Colonic mucosa (tissue), 4 donors: ENCODE data around the gene CLDN6. TPM values are rescaled to one million over a fixed set of nuclear protein-coding genes. Genes with fewer than 3 reads are reported as not detected.

Experiments used
- DNase-seq: peaks from one replicate; pipeline ENCODE4 v3.0.0-alpha.2; 2020
- H3K27ac ChIP-seq: fragments of 200-600 bp; one replicate; pipeline ENCODE4 v1.8.0; 2021
- H3K27me3 ChIP-seq: fragments of 200-600 bp; one replicate; pipeline ENCODE4 v1.8.0; 2021
- H3K36me3 ChIP-seq: fragments of 200-600 bp; one replicate; pipeline ENCODE4 v1.8.0; 2021
- H3K4me1 ChIP-seq: fragments of 200-600 bp; one replicate; pipeline ENCODE4 v1.8.0; 2021; ENCODE audit warnings: mild to moderate bottlenecking
- H3K4me3 ChIP-seq: fragments of 200-600 bp; one replicate; pipeline ENCODE4 v1.8.0; 2021
- H3K9ac ChIP-seq, 2 donors: one replicate each; pipeline ENCODE4 v1.7.0; 2013; ENCODE audit warnings: control low read depth in 2 of 2, low read depth in 2 of 2, low read length in 2 of 2
- H3K9me3 ChIP-seq: fragments of 200-600 bp; one replicate; pipeline ENCODE4 v1.8.0; 2021
- CTCF ChIP-seq: fragments of 200-600 bp; IDR thresholded peaks from one replicate; pipeline ENCODE4 v1.8.0; 2022; ENCODE audit warnings: antibody characterized with exemption, mild to moderate bottlenecking
- intact Hi-C: fragments of 100-400 bp; cut with DNase I; formaldehyde crosslinking; loops from one replicate; pipeline ENCODE4 v1.14.1; 2022
- total RNA-seq, 2 donors: library from RNA; stranded (reverse); fragmentation: NEBNext Ultra II Directional in 1 of 2; extraction: Animal tissue kit (Norgen Biotek cat#: 25700) in 1 of 2; gene quantifications; one replicate each; pipeline ENCODE4 v1.2.1, GENCODE V29; 2021
- donor health status: healthy.
- donor health status: DM: no; HTN: no; CAD: no.
- donor health status: DM: no; HTN: no; CAD: no.

CLDN6 gene
- total RNA-seq, 2 donors from 2014 or later = 1.2 TPM; not detected in 1

- no peak for TF ChIP-seq CTCF
- Histone ChIP-seq H3K9ac (no peak overlapping the region), H3K9me3 (no peaks in the 10 kb centered on the region), H3K4me1 (peaks cover 18% of the 10 kb centered on the region), H3K27me3 (no peaks in the 10 kb centered on the region), H3K4me3 (peak overlapping the region; percentile 79), H3K36me3 (no peaks in the 10 kb centered on the region), H3K27ac (peak overlapping the region; percentile 96)
- DNase-seq = no peak
- intact Hi-C loops = no loop called here
Observed at GRCh38 chr16:3019594-3020246, 1.7 kb upstream of the CLDN6 start.

GRCh38 chr16:3017344-3017743 lies 639 bp downstream of the CLDN6 start:
- H3K27ac ChIP-seq = no peak overlapping the region
- H3K9me3 ChIP-seq = no peaks in the 10 kb centered on the region
- no peak for TF ChIP-seq CTCF
- H3K4me1 ChIP-seq = peaks cover 10% of the 10 kb centered on the region
- H3K9ac ChIP-seq = no peak overlapping the region
- H3K4me3 ChIP-seq = no peak overlapping the region
- no peak for DNase-seq
- no peaks in the 10 kb centered on the region for H3K27me3 ChIP-seq
- intact Hi-C loops = no loop called here
- no peaks in the 10 kb centered on the region for H3K36me3 ChIP-seq

- Histone ChIP-seq H3K9me3 (no peaks in the 10 kb centered on the region), H3K4me1 (no peaks in the 10 kb centered on the region), H3K36me3 (no peaks in the 10 kb centered on the region), H3K27me3 (peaks cover 5% of the 10 kb centered on the region), H3K4me3 (no peak overlapping the region), H3K27ac (no peak overlapping the region), H3K9ac (no peak overlapping the region)
- intact Hi-C loops = no loop called here
- TF ChIP-seq CTCF = no peak
- no peak for DNase-seq
Observed at GRCh38 chr16:3015865-3016521, 2.0 kb downstream of the CLDN6 start.

- intact Hi-C loops = no loop called here
- H3K27ac ChIP-seq = no peak overlapping the region
- no peaks in the 10 kb centered on the region for H3K9me3 ChIP-seq
- H3K27me3 ChIP-seq = peaks cover 5% of the 10 kb centered on the region
- no peak overlapping the region for H3K9ac ChIP-seq
- H3K4me3 ChIP-seq = no peak overlapping the region
- no peak for TF ChIP-seq CTCF
- H3K4me1 ChIP-seq = no peaks in the 10 kb centered on the region
- no peak for DNase-seq
- H3K36me3 ChIP-seq = no peaks in the 10 kb centered on the region
Observed at GRCh38 chr16:3014971-3015370, 3.0 kb downstream of the CLDN6 start.

- no peaks in the 10 kb centered on the region for H3K4me1 ChIP-seq
- intact Hi-C loops = no loop called here
- no peak for TF ChIP-seq CTCF
- DNase-seq = no peak
- no peak overlapping the region for H3K9ac ChIP-seq
- no peaks in the 10 kb centered on the region for H3K9me3 ChIP-seq
- H3K4me3 ChIP-seq = no peak overlapping the region
- no peak overlapping the region for H3K27ac ChIP-seq
- H3K27me3 ChIP-seq = peaks cover 5% of the 10 kb centered on the region
- H3K36me3 ChIP-seq = no peaks in the 10 kb centered on the region
Observed at GRCh38 chr16:3013998-3014690, 3.8 kb downstream of the CLDN6 start.
